ENCODE measurements around the gene SORCS2.

The SORCS2 gene

GRCh38 chr4:7519638-7520376 is 327.5 kb downstream of the SORCS2 start:
- no peak for DNase-seq

- DNase-seq, result no peak
Measured at GRCh38 chr4:7521666-7522065, 329.3 kb downstream of the SORCS2 start.

GRCh38 chr4:7522452-7523220 is 330.3 kb downstream of the SORCS2 start:
- no peak for DNase-seq

- DNase-seq, result no peak
Measured at GRCh38 chr4:7523526-7523925, 331.2 kb downstream of the SORCS2 start.

GRCh38 chr4:7524064-7524682 is 331.8 kb downstream of the SORCS2 start:
- DNase-seq, result no peak

- no peak for DNase-seq
Measured at GRCh38 chr4:7524843-7525242, 332.5 kb downstream of the SORCS2 start.

GRCh38 chr4:7526491-7526890 is 334.2 kb downstream of the SORCS2 start:
- no peak for DNase-seq

- no peak for DNase-seq
Measured at GRCh38 chr4:7526929-7527535, 334.7 kb downstream of the SORCS2 start.

- no peak for DNase-seq
Measured at GRCh38 chr4:7529368-7530080, 337.2 kb downstream of the SORCS2 start.

GRCh38 chr4:7530082-7530481 is 337.7 kb downstream of the SORCS2 start:
- no peak for DNase-seq

GRCh38 chr4:7530932-7531639 is 338.7 kb downstream of the SORCS2 start:
- no peak for DNase-seq

GRCh38 chr4:7531640-7531994 is 339.3 kb downstream of the SORCS2 start:
- DNase-seq, result no peak

- no peak for DNase-seq
Measured at GRCh38 chr4:7532043-7532442, 339.7 kb downstream of the SORCS2 start.

GRCh38 chr4:7533267-7533666 is 340.9 kb downstream of the SORCS2 start:
- no peak for DNase-seq

GRCh38 chr4:7535094-7535493 is 342.8 kb downstream of the SORCS2 start:
- no peak for DNase-seq

- no peak for DNase-seq
Measured at GRCh38 chr4:7535619-7536018, 343.3 kb downstream of the SORCS2 start.

GRCh38 chr4:7536876-7537275 is 344.5 kb downstream of the SORCS2 start:
- no peak for DNase-seq

GRCh38 chr4:7537853-7538400 is 345.6 kb downstream of the SORCS2 start:
- no peak for DNase-seq

- no peak for DNase-seq
Measured at GRCh38 chr4:7538518-7538917, 346.2 kb downstream of the SORCS2 start.

GRCh38 chr4:7539186-7539585 is 346.8 kb downstream of the SORCS2 start:
- no peak for DNase-seq

- peak; percentile 40 for DNase-seq
Measured at GRCh38 chr4:7539659-7540058, 347.3 kb downstream of the SORCS2 start.

GRCh38 chr4:7540206-7540605 is 347.9 kb downstream of the SORCS2 start:
- no peak for DNase-seq
